HG03060 (cell line): ENCODE results near the gene MAB21L3.

Experiments
- ATAC-seq: cut with Tn5 transposase; IDR thresholded peaks from one replicate; pipeline ENCODE4 v1.9.1; 2021; ENCODE audit warnings: low read depth, moderate number of reproducible peaks; ENCODE audit not compliant: unreplicated experiment

Gene MAB21L3

GRCh38 chr1:116106646-116107045 lies 4.6 kb upstream of the MAB21L3 start:
- ATAC-seq, result no peak

- no peak for ATAC-seq
These were observed 3.8 kb upstream of the MAB21L3 start for GRCh38 chr1:116107371-116107770.

- ATAC-seq, result no peak
These were observed 374 bp downstream of the MAB21L3 start for GRCh38 chr1:116111524-116112021.

- ATAC-seq, result no peak
These were observed 1.4 kb downstream of the MAB21L3 start for GRCh38 chr1:116112388-116113140.

GRCh38 chr1:116113615-116114014 lies 2.4 kb downstream of the MAB21L3 start:
- no peak for ATAC-seq

- ATAC-seq, result no peak
These were observed 4.6 kb downstream of the MAB21L3 start for GRCh38 chr1:116115476-116116439.

- no peak for ATAC-seq
These were observed 7.3 kb downstream of the MAB21L3 start for GRCh38 chr1:116118471-116118870.

- ATAC-seq, result no peak
These were observed 8.7 kb downstream of the MAB21L3 start for GRCh38 chr1:116119876-116120275.

GRCh38 chr1:116122955-116123757 lies 12.0 kb downstream of the MAB21L3 start:
- ATAC-seq, result no peak

GRCh38 chr1:116123837-116124533 lies 12.8 kb downstream of the MAB21L3 start:
- no peak for ATAC-seq

- ATAC-seq, result no peak
These were observed 14.6 kb downstream of the MAB21L3 start for GRCh38 chr1:116125758-116126157.

GRCh38 chr1:116126281-116126680 lies 15.1 kb downstream of the MAB21L3 start:
- no peak for ATAC-seq

GRCh38 chr1:116127123-116127847 lies 16.1 kb downstream of the MAB21L3 start:
- ATAC-seq, result no peak

- ATAC-seq, result no peak
These were observed 16.8 kb downstream of the MAB21L3 start for GRCh38 chr1:116127848-116128540.

- ATAC-seq, result no peak
These were observed 17.5 kb downstream of the MAB21L3 start for GRCh38 chr1:116128664-116129063.

- ATAC-seq, result no peak
These were observed 18.3 kb downstream of the MAB21L3 start for GRCh38 chr1:116129537-116129936.

GRCh38 chr1:116130356-116130755 lies 19.2 kb downstream of the MAB21L3 start:
- no peak for ATAC-seq

GRCh38 chr1:116131170-116131569 lies 20.0 kb downstream of the MAB21L3 start:
- ATAC-seq, result no peak
